Measurements from ENCODE around the gene TMEM213.

Gene TMEM213

DNA sequence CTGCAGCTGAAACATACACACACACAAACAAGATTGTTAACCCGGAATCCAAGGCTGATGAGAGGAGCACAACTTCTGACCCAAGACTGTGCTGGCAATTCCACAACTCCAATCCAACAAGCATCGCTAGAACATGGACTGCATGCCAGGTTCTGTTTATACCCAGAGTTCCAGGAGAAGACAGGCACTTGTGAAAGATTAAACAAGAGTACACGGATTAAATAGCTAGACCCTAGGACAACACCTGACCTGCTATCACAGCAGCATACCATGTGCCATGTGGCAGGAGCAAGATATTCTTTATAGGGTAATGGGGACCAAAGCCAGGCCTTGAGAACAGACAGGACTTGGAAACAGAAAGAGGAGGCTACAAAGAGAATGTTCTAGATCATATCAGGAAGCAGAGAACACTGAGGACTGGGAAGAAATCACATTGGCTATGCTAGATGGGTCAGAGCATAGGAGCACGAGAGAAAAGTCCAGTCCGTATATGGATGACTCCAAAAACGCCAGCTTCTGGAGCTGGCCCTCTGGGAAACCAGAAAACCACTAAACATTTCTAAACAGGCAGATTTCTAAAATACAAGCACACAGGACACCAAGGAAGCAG, 83.9 kb downstream of the TMEM213 start:
- no peak overlapping the region for H3K9ac ChIP-seq
- no peak overlapping the region for H2AFZ ChIP-seq (ENCODE audit: low read depth)
- no peak overlapping the region for H3K4me3 ChIP-seq (IDR thresholded peaks at IDR 0.05; ENCODE audit: insufficient read depth, low read depth, low read length)
- no peak overlapping the region for H3K4me2 ChIP-seq
- peaks cover 8% of the 10 kb centered on the region for H3K4me1 ChIP-seq (ENCODE audit: low read depth, poor library complexity, severe bottlenecking)
- H3K36me3 ChIP-seq (ENCODE audit: insufficient read depth): no peaks in the 10 kb centered on the region
- no peaks in the 10 kb centered on the region for H4K20me1 ChIP-seq (ENCODE audit: insufficient read depth)
- no peak overlapping the region for H3K27ac ChIP-seq
- H3K27me3 ChIP-seq (ENCODE audit: insufficient read depth, low read depth): no peaks in the 10 kb centered on the region
- no peak for TF ChIP-seq CTCF (conservative IDR thresholded peaks at IDR 0.05; ENCODE audit: low read depth, low read length)
- H3K79me2 ChIP-seq (ENCODE audit: insufficient read depth, low read depth): no peaks in the 10 kb centered on the region

GRCh38 chr7:138882249-138882648, 84.5 kb downstream of the TMEM213 start:
- Histone ChIP-seq H3K27me3 (ENCODE audit: insufficient read depth, low read depth) (no peaks in the 10 kb centered on the region), H3K27ac (no peak overlapping the region), H3K4me3 (IDR thresholded peaks at IDR 0.05; ENCODE audit: insufficient read depth, low read depth, low read length) (no peak overlapping the region), H3K4me2 (no peak overlapping the region), H4K20me1 (ENCODE audit: insufficient read depth) (no peaks in the 10 kb centered on the region), H3K79me2 (ENCODE audit: insufficient read depth, low read depth) (no peaks in the 10 kb centered on the region), H3K4me1 (ENCODE audit: low read depth, poor library complexity, severe bottlenecking) (peaks cover 11% of the 10 kb centered on the region), H3K9ac (no peak overlapping the region), H2AFZ (ENCODE audit: low read depth) (no peak overlapping the region), H3K36me3 (ENCODE audit: insufficient read depth) (no peaks in the 10 kb centered on the region)
- no peak for TF ChIP-seq CTCF (conservative IDR thresholded peaks at IDR 0.05; ENCODE audit: low read depth, low read length)

DNA sequence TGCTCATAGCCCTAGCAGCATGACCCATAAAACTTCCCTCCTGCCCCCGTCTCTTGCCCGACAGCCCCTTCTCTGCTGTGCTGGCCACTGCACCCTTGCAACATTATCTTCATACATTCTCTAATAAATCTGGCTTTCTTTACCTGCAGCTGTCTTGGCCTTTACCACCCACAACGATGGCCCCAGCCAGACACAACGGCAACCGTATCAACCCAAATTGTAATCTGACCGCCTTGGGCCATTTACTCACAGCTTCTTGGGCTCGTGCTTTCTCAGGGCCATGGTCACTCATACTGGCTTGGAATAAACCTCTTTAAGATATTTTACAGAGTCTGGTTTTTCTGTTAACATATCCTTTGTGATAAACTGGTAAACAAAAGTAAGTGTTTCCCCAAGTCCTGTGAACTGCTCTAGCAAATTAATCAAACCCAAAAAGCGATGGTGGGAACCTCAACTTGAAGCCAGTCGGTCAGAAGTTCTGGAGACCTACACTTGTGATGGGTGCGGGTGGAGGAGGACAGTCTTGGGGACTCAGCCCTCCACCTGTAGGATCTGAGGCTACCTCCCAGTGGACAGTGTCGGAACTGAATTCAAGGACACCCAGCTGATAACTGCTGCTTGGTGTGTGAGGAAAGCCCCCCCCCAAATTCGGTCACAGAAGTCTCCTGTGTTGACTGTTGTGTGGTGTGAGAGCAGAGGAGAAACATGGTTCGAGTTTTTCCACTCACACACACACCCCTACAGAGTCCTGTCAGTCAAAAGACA, 87.8 kb downstream of the TMEM213 start:
- Histone ChIP-seq H3K9ac (no peak overlapping the region), H3K4me3 (IDR thresholded peaks at IDR 0.05; ENCODE audit: insufficient read depth, low read depth, low read length) (no peak overlapping the region), H3K4me1 (ENCODE audit: low read depth, poor library complexity, severe bottlenecking) (peaks cover 11% of the 10 kb centered on the region), H3K36me3 (ENCODE audit: insufficient read depth) (no peaks in the 10 kb centered on the region), H4K20me1 (ENCODE audit: insufficient read depth) (no peaks in the 10 kb centered on the region), H3K27ac (no peak overlapping the region), H3K79me2 (ENCODE audit: insufficient read depth, low read depth) (no peaks in the 10 kb centered on the region), H3K4me2 (no peak overlapping the region), H2AFZ (ENCODE audit: low read depth) (no peak overlapping the region), H3K27me3 (ENCODE audit: insufficient read depth, low read depth) (no peaks in the 10 kb centered on the region)
- TF ChIP-seq CTCF (conservative IDR thresholded peaks at IDR 0.05; ENCODE audit: low read depth, low read length): no peak

DNA sequence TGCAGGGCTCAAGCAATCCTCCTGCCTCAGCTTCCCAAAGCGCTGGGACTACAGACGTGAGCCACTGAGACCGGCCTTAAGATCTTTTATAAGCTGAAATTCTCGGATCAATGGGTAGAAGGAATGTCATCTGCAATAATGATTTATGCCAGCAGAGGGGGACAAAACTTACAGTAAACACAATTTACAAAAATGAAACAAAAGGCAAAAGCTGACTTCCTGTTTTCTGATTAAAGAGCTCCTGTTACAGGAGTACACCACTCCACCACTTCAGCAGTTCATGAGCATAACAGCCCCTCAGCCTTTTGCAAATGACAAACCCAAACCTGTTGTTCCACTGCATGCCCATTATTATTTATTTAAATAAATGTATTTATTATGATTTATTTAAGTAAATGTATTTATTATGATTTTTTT, 88.7 kb downstream of the TMEM213 start:
- Histone ChIP-seq H3K4me3 (IDR thresholded peaks at IDR 0.05; ENCODE audit: insufficient read depth, low read depth, low read length) (no peak overlapping the region), H3K79me2 (ENCODE audit: insufficient read depth, low read depth) (no peaks in the 10 kb centered on the region), H2AFZ (ENCODE audit: low read depth) (peak overlapping the region; percentile 11; the same call in 1 of the 2 replicates), H3K4me2 (0 out of 2 replicates have a peak overlapping the region, but pooled peaks have one; percentile 1), H3K27ac (no peak overlapping the region), H4K20me1 (ENCODE audit: insufficient read depth) (no peaks in the 10 kb centered on the region), H3K36me3 (ENCODE audit: insufficient read depth) (no peaks in the 10 kb centered on the region), H3K4me1 (ENCODE audit: low read depth, poor library complexity, severe bottlenecking) (peaks cover 11% of the 10 kb centered on the region), H3K27me3 (ENCODE audit: insufficient read depth, low read depth) (no peaks in the 10 kb centered on the region), H3K9ac (no peak overlapping the region)
- peak; percentile 86 for TF ChIP-seq CTCF (conservative IDR thresholded peaks at IDR 0.05; ENCODE audit: low read depth, low read length)
